Activated B cell treated with CpG ODN at 0.5 μM for 24 hours (primary cell): Measurements from ENCODE around the gene SF3B6. TPM values are rescaled to one million over a fixed set of nuclear protein-coding genes. Genes with fewer than 3 reads are reported as not detected.
"Not testable (repeated sequence)": the region's sequence is repeated elsewhere in the genome, so short reads cannot be mapped to it uniquely, and the experiment has no call there.

Source experiments
- ATAC-seq: fragments of 200-7000 bp; cut with Tn5 transposase; one replicate; pipeline ENCODE4 v1.10.0; 2021; ENCODE audit warnings: low read depth, mild to moderate bottlenecking, moderate library complexity
- CTCF ChIA-PET: fragments of 350-600 bp; sonication (Branson Sonifier 250); formaldehyde crosslinking; loops from one replicate; lab custom pipeline; 2021; ENCODE audit warnings: antibody characterized with exemption; lab: Charles Lee
- POLR2A ChIA-PET: fragments of 350-600 bp; sonication (Branson Sonifier 250); formaldehyde crosslinking; loops from one replicate; lab custom pipeline; 2021; ENCODE audit warnings: antibody characterized with exemption; lab: Charles Lee
- DNase-seq: peaks from one replicate; pipeline ENCODE4 v3.0.0; 2022
- H3K27ac Mint-ChIP-seq: one replicate; pipeline ENCODE4 v1.8.0; 2020; ENCODE audit warnings: mixed read lengths
- H3K27me3 Mint-ChIP-seq: one replicate; pipeline ENCODE4 v1.8.0; 2021; ENCODE audit warnings: mixed read lengths
- H3K36me3 Mint-ChIP-seq: one replicate; pipeline ENCODE4 v1.8.0; 2021; ENCODE audit warnings: low read depth, mixed read lengths
- H3K4me1 Mint-ChIP-seq: one replicate; pipeline ENCODE4 v1.8.0; 2021; ENCODE audit warnings: mixed read lengths
- H3K4me3 Mint-ChIP-seq: one replicate; pipeline ENCODE4 v1.8.0; 2020; ENCODE audit warnings: mild to moderate bottlenecking, mixed read lengths
- H3K9me3 Mint-ChIP-seq: one replicate; pipeline ENCODE4 v1.8.0; 2020; ENCODE audit warnings: mixed read lengths
- CTCF ChIP-seq: fragments of 200-600 bp; IDR thresholded peaks from one replicate; pipeline ENCODE4 v1.8.0; 2022; ENCODE audit warnings: antibody characterized with exemption, mild to moderate bottlenecking
- intact Hi-C: fragments of 100-400 bp; cut with micrococcal nuclease; formaldehyde crosslinking; loops from one replicate; pipeline ENCODE4 v1.15.1; 2024
- total RNA-seq: library from RNA; stranded (reverse); gene quantifications from 2 replicates; pipeline ENCODE4 v1.2.3, GENCODE V29; 2022

The SF3B6 gene
- total RNA-seq, 1 donor from 2014 or later, result 70.4 TPM

- DNase-seq, result no peak
- CTCF ChIA-PET, result no interaction called here
- Mint-ChIP-seq H3K4me3 (no peak overlapping the region), H3K27me3 (no peaks in the 10 kb centered on the region), H3K27ac (no peak overlapping the region), H3K36me3 (no peaks in the 10 kb centered on the region), H3K4me1 (peaks cover 1% of the 10 kb centered on the region), H3K9me3 (peaks cover 18% of the 10 kb centered on the region)
- POLR2A ChIA-PET, result no interaction called here
- intact Hi-C loops, result no loop called here
- ATAC-seq, result no peak
- TF ChIP-seq CTCF, result no peak
Measured at GRCh38 chr2:24111407-24111901, 35.3 kb upstream of the SF3B6 start.

- no peak for ATAC-seq
- no peak overlapping the region for H3K4me3 Mint-ChIP-seq
- POLR2A ChIA-PET, result no interaction called here
- H3K36me3 Mint-ChIP-seq, result peaks cover 3% of the 10 kb centered on the region
- peaks cover 21% of the 10 kb centered on the region for H3K9me3 Mint-ChIP-seq
- DNase-seq, result no peak
- no peak for TF ChIP-seq CTCF
- intact Hi-C loops, result no loop called here
- peaks cover 1% of the 10 kb centered on the region for H3K4me1 Mint-ChIP-seq
- H3K27me3 Mint-ChIP-seq, result no peaks in the 10 kb centered on the region
- CTCF ChIA-PET, result no interaction called here
- H3K27ac Mint-ChIP-seq, result no peak overlapping the region
Measured at GRCh38 chr2:24110660-24111303, 34.7 kb upstream of the SF3B6 start.

- H3K27ac Mint-ChIP-seq, CTCF ChIA-PET, DNase-seq, H3K36me3 Mint-ChIP-seq, H3K4me3 Mint-ChIP-seq, POLR2A ChIA-PET, ATAC-seq, intact Hi-C loops, H3K27me3 Mint-ChIP-seq: not testable (repeated sequence)
- Mint-ChIP-seq H3K9me3 (peaks cover 21% of the 10 kb centered on the region), H3K4me1 (peaks cover 11% of the 10 kb centered on the region)
Measured at GRCh38 chr2:24109431-24109830, 33.3 kb upstream of the SF3B6 start.

GRCh38 chr2:24107336-24107735 lies 31.2 kb upstream of the SF3B6 start:
- intact Hi-C loops, result no loop called here
- H3K27ac Mint-ChIP-seq, result no peak overlapping the region
- no peak for TF ChIP-seq CTCF
- H3K36me3 Mint-ChIP-seq, result peaks cover 15% of the 10 kb centered on the region
- no peak overlapping the region for H3K4me3 Mint-ChIP-seq
- H3K9me3 Mint-ChIP-seq, result peaks cover 21% of the 10 kb centered on the region
- ChIA-PET CTCF (interaction anchor here (1.6 kb wide), 1 partner anchor 23 kb away, joined by 3 read pairs; the partner anchor contains the start of gene TP53I3), POLR2A (interaction anchor here (0.7 kb wide), 1 partner anchor 180 kb away, joined by 3 read pairs; the partner anchor contains the start of gene ATAD2B)
- no peak for ATAC-seq
- peaks cover 26% of the 10 kb centered on the region for H3K4me1 Mint-ChIP-seq
- H3K27me3 Mint-ChIP-seq, result no peaks in the 10 kb centered on the region
- no peak for DNase-seq

GRCh38 chr2:24106786-24107185 lies 30.7 kb upstream of the SF3B6 start:
- peaks cover 16% of the 10 kb centered on the region for H3K36me3 Mint-ChIP-seq
- no peak overlapping the region for H3K4me3 Mint-ChIP-seq
- H3K27ac Mint-ChIP-seq, result no peak overlapping the region
- ATAC-seq, result no peak
- POLR2A ChIA-PET, result interaction anchor here (0.7 kb wide), 1 partner anchor 179 kb away, joined by 3 read pairs; the partner anchor contains the start of gene ATAD2B
- TF ChIP-seq CTCF, result no peak
- H3K4me1 Mint-ChIP-seq, result peaks cover 26% of the 10 kb centered on the region
- no peaks in the 10 kb centered on the region for H3K27me3 Mint-ChIP-seq
- H3K9me3 Mint-ChIP-seq, result peaks cover 21% of the 10 kb centered on the region
- no peak for DNase-seq
- CTCF ChIA-PET, result interaction anchor here (1.6 kb wide), 1 partner anchor 22 kb away, joined by 3 read pairs; the partner anchor contains the start of gene TP53I3
- intact Hi-C loops, result no loop called here
